Hematopoietic multipotent progenitor cell treated with erythropoietin and hydrocortisone succinate and interleukin-3 and kit ligand, for 8 days (in vitro differentiated cells): Measurements from ENCODE around the gene PRICKLE1.

Experiments used
- DNase-seq: peaks from one replicate; pipeline ENCODE4 v3.0.0-alpha.2; 2015

Gene PRICKLE1

DNA sequence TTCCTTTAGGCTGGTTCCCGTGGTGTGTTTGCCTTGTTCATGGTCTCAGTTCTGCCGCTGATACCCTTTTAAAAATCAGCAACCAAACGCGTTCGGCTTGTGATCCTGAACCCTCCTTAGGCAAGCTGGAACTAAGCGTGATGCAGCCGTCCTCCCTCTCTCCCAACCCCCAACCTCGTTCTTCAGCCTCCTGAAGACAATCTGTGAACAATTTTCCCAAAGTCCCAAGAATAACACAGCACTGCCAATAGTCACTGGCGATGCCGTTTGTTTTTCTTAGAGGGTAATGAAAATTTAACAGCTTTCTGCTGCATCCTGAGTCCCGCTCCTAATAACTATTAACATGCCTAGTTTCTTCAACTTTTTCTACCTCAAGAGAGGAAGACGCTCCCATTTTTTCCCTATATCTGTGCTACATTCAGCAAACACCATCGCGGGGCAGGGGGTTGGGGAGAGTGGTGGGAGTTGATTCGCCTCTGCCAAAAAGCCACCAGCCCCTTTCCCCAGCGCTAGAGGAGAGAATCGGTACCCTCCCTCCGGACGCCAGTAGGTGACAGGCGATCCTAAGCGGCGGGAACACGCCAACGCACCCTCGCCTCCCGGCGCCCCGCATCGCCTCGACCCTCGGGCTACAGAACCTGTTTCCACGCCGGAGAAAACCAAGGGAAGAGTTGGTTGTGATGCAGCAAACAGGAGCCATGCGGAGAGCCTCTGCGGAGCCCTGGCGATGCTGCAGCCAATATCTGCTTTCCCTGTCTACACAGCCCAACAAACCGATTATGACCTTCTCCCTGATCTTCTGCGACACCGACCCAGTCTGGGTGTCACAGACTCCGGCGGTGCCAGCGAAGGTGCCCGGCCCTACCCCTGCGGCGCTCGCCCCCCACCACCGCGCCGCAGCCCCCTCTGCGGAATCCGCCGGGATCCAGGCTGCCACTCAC is 752 bp downstream of the PRICKLE1 start:
- no peak for DNase-seq

- no peak for DNase-seq
Observed at GRCh38 chr12:42587601-42588523, 1.7 kb downstream of the PRICKLE1 start.

DNA sequence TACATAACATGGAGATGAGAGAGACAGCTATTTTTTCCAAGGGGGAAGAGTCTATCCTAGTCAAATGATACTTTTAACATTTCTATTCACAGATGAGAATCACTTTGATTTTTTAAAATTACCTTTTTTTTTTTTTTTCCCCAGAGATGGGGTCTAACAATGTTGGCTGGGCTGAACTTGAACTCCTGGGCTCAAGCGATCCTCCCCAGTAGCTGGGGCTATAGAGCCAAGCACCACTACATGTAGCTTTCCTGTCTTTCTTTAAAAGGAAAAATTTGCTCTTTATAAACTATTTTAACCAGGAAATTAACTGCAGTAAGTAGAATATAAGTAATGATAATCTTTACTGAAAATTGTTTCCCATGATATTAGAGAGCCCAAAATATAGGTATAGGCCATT is 3.3 kb downstream of the PRICKLE1 start:
- DNase-seq = no peak

GRCh38 chr12:42585841-42586216 is 3.7 kb downstream of the PRICKLE1 start:
- DNase-seq = no peak

GRCh38 chr12:42585154-42585840 is 4.2 kb downstream of the PRICKLE1 start:
- no peak for DNase-seq

DNA sequence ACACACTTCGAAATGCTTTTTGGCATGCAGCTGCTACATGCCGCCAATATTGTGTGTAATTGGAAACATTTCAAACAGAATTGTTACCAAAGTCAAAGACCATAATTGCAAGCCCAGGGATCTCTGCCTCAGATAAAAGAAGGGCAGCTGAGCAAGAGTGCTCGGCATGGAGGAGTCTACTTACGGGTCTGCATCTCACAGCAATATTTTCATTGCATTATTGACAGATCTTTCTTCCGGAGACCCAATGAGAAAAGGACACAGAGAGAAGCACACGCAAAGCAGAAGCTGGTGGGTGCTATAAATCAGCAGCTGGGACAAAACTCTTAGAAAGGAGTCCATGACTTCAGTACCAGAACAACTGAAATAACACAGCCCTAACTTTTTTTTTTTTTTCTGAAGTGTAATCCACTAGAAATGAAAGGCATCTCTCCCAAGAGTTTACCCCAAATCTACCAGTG is 4.9 kb downstream of the PRICKLE1 start:
- DNase-seq = no peak

- no peak for DNase-seq
Observed at GRCh38 chr12:42583016-42583415, 6.5 kb downstream of the PRICKLE1 start.

DNA sequence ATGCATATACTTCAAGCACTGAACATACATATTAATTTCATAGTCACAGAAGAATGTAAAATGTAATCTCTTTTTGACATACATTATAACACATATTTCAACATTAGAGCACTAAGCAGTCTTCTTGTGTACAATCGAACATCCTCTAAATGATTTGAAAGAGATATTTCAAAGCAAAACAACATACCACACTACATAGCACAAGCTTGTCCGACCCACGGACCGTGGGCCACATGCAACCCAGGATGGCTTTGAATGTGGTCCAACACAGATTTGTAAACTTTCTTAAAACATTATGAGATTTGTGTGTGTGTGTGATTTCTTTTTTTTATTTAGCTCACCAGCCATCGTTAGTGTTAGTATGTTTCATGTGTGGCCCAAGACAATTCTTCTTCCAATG is 7.0 kb downstream of the PRICKLE1 start:
- no peak for DNase-seq

- no peak for DNase-seq
Observed at GRCh38 chr12:42582050-42582449, 7.5 kb downstream of the PRICKLE1 start.

DNA sequence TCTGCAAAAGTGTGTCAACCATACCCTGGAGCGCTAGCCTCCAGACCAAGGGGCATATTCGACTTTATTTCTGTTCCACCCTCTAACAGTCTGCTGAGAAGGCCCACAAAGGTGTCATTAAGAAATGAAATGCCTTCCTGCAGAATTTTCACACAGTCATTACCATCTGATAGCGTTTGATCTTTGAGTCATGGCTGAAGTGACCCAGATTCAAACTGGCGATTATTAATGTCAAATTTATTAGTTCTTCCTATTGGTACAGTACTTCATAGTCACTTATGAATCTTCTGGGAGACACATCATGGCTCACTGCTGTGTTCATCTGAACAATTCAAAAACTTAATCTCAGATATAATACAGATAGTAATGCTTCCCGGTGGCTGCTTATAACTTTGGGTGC is 13.2 kb downstream of the PRICKLE1 start:
- no peak for DNase-seq

- DNase-seq = no peak
Observed at GRCh38 chr12:42575717-42576116, 13.8 kb downstream of the PRICKLE1 start.

DNA sequence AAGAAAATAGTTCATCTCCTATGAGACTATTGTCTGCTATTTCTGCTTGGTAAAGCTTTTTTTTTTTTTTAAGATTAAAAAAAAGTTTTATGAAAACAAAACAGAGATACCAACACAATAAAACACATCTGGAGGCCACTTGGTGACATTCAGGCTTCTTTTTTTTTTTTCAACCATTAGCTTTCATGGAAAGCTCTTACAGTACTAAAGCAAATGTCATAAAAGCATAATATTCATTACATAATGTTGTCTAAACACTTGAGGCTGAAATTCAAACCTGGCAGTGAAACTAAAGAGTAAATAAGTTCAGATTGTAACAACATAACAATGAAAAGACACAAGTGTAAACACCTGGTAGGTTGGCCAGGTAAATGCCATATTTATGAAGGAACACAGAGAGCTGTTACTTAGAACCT is 14.7 kb downstream of the PRICKLE1 start:
- no peak for DNase-seq

DNA sequence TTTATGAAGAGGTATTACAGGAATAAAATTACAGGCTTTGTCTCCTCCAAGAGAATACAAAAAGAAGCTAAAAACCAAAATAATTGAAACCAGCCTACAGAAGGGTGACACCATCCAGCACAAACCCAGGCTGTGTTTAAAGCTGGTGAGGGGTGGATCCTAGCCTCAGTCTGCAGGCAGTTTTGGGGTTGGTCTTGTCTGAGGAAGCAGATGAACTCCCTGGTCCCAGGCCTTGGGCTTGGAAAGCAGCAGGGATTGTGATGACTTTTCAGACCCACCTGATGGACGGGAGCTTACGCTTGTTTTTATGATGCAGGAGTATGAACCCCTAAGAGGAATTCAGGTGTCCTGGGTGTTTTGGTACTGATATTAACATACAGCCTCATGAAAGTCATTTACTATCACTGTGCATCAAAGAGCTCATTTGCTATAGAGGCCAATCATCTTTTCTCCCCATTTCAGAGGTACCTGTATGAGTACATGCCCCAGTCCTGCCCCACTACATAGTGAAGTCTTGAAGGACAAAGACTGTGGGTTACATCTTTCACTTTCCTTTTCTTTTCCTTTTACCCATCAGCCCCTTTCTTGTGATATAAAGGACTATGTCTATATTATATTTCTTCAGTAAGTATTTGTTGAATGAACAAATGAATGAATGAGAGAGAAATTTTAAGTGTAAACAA is 18.1 kb downstream of the PRICKLE1 start:
- no peak for DNase-seq

DNA sequence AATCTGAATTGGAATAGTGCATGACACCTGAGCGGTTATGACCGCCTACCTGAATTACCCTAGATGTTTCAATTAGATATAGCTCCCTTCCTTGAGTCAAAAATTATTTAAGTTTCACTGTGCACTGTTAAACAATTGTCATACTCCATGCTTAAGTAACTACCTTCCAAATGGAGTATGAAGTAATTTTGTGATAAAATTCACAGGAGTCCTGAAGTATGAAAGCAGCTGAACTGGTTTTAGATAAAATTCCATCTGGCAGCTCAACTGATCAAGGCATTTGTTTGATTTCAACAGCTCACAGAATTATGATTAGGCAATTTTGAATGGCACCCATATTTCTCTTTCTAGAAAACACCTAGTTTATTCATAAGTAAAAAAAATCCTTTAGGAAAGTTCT is 19.5 kb downstream of the PRICKLE1 start:
- no peak for DNase-seq

DNA sequence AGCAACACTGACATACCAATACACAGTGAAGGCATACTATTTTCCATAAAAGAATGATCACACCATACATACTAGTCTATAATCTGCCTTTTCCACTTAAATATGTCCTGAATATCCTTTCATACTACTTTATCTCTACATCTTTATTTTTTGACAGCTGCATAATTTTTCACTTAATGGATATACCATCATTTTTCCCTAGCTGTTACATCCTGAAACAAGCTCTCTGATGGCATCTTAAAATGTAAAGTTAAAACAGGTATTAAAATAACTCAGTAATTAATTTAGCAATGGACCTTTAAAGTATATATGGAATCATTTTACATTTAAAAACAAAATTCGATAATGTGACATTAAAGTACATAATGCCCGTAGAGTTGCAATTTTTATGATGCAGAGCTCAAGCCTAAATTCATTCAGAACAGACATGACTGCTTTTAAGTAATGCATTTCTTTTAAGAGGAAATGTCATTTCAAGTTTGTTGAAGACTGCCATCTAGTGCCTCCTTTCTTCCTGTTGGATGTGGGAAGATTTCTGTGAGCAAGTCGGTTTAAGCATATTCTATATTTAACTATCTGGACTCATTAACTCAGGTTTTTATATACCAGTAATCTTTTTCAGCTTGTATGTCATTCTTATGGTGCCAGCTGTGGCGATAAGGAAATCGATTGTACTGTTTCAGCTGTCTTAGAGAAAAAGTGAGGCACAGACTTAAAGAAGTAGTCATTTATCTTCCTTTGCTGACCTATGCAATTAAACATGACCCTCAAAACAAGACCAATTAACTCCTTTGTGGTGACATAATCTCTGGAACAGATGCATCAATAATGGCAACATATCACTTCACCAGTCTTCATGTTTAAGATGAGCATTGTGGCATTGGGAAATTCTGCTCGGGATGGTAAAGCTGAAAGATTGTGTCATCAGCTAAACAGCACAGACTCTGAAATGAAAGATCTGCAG is 20.3 kb downstream of the PRICKLE1 start:
- peak; percentile 69 for DNase-seq

DNA sequence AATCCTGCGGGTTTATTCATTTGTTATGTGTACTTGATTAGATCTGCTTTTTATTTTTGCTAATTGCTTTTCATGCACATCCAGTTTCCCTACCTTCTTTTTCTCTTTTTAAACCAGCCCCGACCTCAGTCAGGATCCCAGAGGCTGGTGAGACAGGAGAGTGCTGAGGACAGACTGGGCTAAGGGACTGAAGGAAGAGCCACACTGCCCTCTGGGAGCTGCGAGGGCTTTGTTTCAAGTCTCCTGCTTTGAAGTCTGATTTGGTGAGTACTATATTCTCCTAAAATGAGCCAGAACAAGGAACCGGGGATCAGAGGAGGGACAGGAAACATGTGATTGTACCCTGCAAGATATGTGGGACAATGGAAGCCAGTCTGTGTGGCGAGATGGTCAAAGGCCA is 23.9 kb downstream of the PRICKLE1 start:
- no peak for DNase-seq

DNA sequence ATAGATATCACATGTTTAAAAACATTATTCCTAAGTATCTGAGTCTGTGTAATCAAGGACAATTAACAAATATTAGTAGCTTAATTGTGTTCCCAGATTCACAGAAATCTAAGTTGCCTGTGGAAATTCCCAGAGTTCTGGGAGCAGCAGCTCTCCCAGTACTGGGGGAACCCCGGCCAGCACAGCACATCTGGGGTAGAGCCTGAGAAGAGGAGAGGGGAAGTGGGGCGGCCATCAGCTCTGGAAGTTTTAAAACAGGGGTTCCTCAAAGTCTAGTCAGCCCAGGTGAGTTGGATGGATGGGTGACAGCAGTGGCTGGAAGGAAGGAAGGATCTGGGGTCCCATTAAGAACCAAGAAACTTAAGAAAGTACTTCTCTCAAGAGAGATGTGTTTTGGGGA is 24.6 kb downstream of the PRICKLE1 start:
- no peak for DNase-seq

GRCh38 chr12:42564556-42564955 is 25.0 kb downstream of the PRICKLE1 start:
- no peak for DNase-seq

DNA sequence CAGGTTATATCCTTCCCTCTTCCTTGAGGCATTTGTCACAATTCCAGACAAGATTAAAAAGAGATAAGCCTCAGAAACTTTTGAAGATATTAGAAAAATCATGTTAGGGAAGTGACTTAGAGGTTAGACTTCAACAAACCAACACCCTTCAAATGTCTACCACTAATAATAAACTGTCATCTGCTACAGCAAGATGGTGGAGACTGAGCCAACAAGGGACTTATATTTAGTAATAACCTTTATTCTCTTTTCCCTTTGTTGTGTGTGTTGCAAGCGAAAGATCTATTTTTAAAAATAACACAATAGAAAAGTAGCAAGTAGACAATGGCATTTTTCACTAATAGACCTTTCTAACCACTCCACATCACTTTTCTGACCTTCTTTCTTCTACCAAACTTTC is 28.6 kb downstream of the PRICKLE1 start:
- DNase-seq = no peak

DNA sequence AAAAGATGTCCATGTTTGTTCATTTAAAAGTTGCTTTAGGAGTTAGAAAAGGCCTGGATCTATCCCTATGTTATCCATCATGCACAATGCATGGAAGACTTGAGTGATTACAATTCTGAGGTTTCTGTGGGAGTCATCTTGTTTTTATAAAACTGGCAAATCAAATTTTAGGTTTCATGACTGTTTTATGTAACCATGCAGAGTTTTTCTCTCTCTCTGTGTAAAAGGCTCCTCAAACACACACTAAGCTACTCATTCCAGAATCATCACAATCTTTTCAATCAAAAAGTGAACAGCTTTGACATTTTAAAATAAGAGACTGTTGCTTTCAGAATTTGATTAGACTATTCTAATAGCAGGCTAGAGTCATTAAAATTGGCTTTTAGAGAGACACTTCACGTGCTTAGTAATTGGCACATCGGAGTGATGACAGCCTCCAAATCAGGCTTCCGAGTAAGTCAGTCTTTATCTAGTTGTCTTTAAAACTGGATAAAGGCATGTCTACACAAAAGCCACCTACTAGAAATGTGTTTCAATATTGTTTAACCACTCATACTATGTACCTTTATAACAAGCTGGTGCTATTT is 31.9 kb downstream of the PRICKLE1 start:
- no peak for DNase-seq

DNA sequence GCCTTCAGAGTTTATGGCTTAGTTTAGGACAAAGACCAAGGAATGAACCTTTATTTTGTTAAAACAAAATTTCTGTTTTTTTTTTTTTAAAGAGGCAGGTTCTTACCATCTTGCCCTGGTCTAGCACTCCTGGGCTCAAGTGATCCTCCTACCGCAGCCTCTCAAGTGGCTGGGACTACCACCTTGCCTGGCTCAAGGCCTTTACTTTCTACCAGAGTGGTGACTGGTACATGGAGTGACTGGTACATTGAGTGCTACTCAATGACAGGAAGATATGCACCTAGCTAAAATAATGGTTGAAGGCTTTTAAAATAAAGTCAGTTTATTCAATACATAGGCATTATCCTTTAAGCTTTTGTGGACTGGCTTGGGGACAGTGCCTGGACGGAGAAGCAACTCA is 32.6 kb downstream of the PRICKLE1 start:
- no peak for DNase-seq
